HG02973 (cell line): ENCODE results near the gene IRAK2.

Experiments used
- ATAC-seq: cut with Tn5 transposase; IDR thresholded peaks from one replicate; pipeline ENCODE4 v1.9.1; 2021; ENCODE audit warnings: moderate library complexity; ENCODE audit not compliant: unreplicated experiment

Gene IRAK2

DNA sequence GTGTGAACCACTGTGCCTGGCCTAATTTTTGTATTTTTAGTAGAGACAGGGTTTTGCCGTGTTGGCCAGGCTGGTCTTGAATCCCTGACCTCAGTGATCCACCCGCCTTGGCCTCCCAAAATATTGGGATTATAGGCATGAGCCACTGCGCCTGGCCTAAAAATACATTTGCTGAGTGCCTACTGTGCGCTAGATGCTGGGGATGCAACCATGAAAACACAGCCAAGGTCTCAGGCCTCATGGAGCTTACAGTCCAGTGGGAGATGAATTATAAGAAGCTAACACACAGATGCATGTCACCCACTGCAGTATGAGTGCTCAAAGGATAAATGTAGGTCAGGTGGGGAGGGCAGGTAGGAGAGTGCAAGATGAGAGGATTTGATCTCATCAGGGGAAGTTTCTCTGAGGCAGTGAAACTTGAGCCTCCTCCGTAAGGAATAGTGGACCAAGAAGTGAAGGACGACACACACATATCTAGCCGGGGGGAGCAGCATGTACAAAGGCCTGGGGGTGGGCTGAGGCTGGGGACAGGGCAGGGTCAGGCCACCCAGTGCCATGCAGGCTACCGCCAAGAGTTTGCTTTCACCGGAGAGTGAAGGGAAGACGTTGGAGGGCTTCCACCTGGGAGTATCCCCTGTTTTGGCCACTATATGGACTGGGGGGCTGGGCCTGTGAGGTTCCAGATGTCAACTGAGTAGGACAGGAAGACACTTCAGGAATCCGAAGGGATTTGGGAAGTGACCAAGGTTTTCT lies 24.3 kb downstream of the IRAK2 start:
- ATAC-seq, result no peak

DNA sequence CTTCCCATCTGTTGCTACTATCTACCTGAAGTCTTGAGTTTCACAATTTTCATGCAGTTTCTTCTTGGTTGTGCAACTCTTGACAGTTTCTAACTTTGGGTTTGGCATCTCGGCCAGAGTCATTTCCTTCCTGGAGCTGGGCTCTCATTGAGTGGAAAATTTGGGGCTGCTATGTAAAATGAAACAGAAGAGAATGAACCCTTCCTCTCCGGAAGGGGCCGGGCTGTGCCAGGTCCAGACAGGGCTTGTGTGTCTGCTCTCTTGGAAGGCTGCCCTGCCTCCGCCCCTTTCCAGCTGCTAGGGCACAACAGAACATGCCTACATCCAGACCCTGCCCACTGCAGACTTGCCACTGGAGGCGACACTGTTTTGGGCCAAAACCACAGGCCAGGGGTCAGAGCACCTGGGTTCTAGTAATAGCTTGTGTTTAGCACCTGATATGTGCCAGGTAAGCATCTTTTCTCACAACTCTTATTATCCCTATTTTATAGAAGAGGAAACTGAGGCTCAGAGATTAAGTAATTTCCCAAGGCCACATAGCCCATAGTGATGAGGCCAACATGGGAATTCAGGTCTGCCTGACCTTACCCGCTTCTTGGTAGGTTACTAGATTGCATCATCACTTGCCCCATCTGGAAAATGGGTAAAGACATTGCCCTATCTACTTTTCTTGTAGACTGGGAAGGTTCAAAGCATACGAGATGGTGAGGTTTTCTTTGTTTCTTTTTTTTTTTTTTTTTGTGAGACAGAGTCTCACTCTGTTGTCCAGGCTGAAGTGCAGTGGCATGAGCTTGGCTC lies 25.0 kb downstream of the IRAK2 start:
- no peak for ATAC-seq

DNA sequence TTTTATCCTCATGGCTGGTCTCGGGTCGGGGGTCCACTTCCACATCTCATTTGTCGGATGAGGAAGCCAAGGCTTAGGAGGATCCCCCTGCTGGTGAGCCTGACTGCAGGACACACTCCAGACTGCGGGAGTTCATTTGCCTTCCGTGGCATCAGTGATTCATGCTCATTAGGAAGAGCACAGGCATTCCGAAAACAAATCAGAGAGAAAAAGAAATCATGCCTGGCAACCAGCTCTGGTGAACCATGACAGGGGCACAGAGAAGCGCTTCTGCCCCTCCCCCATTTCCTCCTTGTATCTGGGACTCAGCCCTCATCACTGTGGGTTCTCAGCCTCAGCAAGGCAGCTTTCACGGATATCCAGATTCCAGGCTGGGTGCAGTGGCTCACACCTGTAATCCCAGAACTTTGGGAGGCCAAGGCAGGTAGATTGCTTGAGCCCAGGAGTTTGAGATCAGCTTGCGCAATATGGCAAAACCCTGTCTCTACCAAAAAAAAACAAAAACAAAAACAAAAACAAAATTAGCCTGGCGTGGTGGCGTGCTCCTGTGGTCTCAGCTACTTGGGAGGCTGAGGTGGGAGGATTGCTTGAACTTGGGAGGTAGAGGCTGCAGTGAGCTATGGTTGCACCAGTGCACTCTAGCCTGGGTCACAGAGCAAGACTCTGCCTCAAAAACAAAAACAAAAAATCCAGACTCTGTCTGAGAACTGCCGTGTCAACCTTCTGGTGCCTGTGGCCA lies 28.4 kb downstream of the IRAK2 start:
- no peak for ATAC-seq

DNA sequence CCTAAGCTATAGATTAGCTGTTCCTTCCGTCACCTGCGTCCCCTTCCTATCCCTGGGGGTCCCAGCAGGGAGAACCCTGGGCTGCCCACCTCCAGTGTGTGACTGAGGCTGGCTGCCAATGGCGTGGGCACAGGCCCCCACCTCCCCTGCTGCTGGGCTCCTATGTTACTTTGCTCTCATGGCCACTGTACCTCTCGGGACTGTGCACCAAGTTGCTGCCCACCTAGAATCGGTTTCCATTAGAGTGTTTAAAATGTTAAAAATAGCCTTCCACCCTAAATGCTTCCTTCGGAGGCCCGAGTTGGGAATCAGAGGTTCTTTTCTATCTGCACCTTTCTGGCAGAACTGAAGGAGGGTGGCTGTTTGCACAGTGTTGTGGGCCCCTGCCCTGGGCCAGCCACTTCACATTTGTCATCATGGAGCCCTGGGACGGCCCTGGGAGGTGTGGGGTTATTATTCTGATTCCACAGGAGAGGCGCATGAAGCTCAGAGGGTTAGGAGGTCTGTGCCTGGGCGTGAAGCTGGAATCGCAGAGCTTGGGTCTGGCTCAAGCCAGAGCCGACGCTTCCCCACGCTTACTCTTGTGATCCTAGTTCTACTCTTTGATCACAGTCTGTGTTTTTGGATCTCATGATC lies 29.1 kb downstream of the IRAK2 start:
- ATAC-seq, result no peak

DNA sequence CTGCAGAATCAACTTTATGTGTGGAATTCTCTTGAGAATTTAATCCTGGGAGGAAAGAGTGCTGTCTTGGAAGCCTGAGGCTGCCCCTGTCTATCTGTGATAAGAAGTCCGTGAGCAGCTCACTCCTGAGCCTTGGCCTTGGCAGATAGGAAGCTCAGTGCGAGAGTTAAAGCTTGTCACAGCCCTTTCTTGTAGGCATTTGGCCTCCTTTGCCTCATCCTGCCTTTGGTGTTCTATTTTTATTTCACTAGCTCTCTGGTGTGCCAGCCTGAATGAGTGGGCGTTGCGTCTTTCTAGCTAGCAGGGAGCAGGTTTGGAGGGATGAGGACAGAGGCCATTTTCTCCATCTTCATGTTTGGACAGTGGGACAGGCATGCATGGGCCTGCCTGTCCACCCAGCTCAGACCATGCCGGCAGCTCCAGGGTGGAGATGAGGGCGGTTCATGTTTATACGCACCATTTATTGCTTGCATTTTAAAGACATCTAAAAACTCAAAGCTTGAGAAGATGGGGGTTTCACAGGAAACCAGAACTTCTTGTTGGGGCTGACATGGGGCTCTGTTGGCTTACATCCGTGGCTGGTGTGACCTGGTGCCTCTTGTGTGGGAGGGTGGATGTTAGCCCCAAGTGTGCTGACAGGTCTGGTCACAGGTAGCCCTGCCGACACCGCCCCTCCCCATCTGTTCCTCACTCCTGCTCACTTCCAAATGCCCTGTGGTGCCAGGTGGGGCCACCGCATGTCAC lies 29.8 kb downstream of the IRAK2 start:
- ATAC-seq, result no peak

DNA sequence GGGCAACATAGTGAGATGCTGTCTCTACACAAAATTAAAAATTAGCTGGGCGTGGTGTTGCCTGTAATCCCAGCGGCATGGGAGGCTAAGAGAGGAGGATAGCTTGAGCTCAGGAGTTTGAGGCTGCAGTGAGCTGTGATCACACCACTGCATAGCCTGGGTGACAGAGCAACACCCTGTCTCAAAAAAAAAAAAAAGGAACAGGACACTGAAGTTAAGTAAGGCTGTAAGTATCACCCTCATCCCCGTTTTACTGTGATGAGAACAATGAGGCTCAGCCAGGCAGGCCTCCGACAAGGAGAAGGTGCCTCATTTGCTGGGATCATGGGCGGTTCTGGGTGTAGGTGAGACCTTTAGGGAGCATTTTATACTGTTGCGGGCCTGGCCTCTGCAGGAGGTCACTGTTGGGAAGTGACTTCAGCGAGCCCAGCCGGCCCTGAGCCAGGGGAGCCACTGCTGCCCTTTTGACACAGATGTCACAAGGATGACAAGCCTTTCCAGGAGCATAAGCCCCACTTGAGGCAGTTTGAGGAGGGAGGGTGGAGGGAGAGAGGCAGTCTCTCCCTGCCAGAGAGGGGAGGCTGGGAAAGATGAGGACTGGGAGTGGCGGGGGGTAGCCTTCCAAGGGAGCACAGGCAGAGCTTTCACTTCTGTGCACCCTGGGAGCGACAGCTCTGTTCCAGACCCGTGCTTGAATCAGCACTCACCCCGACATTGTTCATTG lies 30.8 kb downstream of the IRAK2 start:
- ATAC-seq, result no peak

DNA sequence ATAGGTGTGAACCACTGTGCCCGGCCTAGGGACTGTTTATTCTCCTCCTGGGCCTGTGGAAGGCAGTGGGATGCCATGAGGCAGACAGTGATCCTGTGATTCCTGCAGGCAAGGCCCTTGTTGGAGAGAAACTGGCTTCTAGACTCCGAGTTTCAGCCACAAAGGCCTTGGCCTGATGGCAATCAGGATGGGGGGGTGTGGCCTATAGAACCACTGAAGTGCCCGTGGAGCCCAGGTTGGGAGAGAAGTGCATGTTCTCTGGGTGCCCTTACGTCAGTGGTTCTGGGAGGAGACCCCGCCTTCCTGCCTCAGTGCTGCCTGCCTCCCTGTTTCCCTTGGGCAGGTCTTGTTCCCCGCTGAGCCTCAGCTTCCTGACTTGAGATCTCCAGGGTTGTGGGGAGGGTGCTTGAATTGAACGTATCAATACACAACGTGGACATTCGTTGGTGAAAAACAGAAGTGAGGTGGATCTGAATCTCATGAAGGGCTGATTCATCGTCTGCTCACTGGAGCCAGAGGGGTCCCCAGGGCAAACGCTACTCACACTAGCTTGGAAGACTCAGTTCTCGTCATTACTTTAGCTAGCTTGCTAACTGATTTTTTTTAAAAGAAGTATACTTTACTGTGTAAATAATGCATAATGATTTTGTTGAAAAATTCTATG lies 31.8 kb downstream of the IRAK2 start:
- no peak for ATAC-seq

DNA sequence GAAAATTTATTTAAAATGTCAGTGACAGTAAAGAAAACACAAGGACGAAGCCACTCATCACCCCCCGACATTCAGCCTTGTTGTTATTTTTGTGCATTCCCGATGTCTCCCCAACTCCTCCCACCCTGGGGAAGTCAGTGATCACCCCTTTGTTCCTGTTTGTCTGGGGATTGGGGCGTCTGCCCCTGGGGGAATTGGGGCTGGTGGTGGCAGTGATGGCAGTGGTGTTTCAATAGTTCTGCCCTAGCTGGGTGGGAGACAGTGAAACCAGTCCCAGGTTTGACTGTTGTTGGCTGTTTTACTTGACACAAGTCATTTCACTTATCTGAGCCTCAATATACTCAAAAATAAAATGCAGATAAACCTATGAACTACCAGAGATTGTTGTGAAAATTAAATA lies 33.5 kb downstream of the IRAK2 start:
- no peak for ATAC-seq

DNA sequence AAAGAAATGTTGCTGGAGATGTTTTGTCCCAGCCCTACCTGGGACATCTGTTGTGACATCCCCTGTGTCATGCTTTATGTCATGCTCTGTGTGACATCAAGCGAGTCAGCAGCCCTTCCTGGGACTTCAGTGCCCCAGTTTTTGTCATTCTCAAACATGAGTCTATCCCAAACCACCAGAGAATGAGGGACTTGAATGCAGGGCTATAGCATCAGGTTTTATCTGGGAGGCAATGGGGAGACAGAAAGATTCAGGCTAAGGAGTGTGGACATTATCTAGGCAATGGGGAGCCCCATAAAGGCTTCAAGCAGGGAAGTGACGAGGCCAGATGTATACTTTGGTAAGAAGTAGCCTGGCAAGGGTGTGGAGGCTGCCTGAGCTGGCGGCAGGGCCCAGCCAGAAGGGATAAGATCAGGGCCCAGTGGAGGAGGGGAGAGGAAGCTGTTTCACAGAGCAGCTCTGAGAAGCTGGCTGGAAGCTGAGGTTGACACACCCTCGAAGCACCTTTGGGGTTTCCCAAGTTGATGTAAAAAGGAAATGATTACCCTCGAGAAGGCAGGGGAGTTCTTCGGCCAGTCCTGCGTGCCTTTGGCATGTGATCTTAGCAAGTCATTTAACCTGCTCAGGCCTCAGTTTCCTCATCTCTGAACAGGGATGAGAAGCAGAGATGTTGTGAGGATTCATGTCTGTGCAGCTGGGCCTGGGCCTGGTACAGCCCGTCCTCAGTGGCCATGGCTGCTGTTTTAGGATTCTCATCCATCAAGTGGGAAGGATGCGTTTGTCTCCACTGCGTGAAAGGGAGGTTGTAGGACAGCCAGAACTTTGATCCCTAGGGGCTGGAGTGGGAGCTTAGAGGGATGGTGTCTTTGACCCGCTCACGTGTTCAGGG lies 34.3 kb downstream of the IRAK2 start:
- ATAC-seq, result peak; percentile 73

DNA sequence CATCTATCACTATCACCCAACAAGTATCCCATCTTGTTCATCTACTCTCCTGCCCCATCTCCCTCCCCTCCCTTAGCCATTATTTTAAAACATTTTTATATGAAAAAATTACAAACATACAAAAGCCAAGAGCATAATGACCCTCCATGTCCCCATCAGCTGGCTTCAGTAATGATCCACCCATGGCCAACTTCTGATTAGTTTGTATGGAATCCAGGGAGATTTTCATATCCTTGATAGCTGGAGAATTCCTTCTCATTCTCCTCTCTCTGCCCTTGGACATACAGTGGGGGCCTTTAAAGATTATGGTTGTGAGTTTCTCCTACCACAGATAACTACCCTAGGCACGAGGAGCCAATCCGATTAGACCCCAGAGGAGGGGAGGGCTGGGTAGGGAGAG lies 40.2 kb downstream of the IRAK2 start:
- no peak for ATAC-seq

DNA sequence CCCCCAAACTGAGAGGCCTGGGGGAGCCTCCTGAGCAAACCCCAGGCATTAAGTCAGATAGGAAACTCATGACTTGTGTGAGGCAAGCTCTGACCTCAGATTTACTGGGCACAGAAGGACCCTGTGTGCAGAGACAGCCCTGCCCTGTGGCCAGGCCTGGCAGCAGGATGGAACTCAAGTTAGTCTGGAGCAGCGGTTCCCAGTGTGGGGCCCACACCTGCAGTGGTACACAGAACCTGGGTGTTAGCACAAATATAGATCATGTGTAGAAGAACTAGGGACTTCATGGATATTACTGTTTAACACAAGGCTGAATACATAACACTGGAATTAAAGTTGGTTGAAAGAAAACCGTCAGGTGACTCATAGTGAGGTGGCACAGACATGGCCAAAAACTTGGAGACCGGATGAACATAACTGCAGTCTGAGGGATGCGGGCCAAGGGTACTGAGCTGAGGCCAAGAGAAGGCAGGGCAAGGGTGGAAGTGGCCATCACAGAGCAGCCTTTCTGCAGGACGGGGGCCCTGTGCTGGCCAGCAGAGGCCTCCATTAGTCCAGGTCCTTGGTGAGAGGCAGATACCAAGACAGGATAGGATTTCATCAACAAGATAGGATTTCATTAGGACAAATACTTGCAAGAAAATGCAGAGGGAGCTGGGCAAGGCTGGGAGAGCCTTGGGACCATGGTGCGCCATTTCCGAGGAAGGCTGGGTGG lies 40.9 kb downstream of the IRAK2 start:
- no peak for ATAC-seq

DNA sequence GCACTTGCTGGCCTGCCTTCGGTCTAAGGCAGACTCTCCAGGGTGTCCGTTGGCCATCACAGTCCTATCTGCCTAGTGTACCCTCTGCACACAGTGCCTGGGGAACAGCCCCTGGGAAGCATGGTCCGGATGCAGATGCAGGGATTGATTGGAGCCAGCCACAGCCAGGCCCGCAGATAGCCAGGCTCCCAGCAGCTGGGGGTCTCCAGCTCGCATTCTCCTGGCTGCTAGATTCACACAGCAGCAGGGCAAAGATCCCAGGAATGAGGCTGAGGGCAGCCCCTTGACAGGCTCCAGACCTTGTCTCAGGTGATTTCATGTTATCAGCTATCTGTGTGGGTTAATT lies 41.4 kb downstream of the IRAK2 start:
- ATAC-seq, result no peak

DNA sequence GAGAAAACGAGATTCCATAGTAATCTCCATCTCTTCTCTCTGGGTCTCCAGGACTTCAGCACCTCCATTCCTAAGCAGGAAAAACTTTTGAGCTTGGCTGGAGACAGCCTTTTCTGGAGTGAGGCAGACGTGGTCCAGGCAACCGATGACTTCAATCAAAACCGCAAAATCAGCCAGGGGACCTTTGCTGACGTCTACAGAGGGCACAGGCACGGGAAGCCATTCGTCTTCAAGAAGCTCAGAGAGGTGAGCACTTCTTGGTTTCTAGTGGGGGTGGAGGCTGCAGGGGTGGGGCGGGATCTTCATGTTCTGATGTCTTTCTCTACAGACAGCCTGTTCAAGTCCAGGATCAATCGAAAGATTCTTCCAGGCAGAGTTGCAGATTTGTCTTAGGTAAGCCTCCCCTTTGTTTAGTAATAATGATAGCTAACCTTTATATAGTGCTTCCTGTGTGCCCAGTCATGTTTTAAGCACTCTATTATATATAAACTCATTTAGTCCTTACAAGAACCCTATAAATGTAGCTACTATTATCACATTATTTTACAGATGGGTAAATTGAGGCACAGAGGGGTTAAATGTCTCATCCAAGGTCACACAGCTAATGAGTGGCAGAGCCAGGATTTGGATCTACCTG lies 48.6 kb downstream of the IRAK2 start:
- no peak for ATAC-seq

DNA sequence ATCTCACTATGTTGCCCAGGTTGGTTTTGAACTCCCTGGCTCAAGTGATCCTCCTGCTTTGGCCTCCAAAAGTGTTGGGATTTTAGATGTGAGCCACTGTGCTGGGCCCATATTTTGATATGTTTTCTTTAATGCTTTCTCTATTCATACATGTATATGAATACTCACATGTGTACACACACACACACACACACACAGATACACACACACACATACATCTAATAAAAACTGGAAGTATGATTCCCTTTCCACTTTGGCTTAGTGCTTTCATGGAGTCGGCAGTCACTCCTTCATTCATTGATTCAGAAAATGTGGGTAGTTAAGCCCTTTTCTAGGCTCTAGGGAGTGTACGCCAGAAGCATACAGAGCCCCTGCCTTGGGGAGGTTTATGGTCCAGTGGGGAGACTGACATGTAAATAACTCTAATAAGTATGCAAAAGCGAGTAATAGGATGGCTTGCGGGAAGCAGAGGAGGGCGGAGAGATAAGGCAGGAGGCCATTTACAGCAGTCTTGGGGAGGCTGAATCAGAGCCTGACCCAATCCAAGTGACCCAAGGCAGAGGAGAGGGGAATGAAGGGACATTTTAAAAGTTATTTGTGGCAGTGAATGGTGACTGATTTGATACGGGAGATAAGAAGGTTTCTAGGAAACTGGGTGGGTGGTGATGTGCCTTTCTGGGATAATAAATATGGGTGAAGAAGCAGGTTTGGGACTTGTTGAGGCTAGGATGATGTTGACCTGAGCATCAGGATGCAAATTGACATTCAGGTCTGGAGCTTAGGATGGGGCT lies 51.1 kb downstream of the IRAK2 start:
- no peak for ATAC-seq

DNA sequence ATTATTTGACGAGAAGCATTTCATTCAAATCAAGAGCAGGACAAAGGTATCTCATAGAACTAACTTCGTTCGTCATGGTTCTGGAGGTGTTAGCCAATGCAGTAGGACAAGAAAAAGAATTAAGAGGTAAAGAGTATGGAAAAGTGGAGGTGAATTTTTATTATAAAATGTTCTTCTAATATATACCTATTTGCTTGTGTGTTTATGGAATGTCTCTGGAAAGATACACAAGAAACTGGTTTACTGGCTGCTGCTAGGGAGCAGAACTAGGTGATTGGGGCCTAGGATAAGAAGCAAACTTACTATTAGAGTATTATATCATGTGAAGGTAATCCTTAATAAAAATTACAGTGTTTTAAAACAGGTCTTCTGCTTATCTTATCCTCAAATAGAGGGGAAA lies 52.6 kb downstream of the IRAK2 start:
- no peak for ATAC-seq

DNA sequence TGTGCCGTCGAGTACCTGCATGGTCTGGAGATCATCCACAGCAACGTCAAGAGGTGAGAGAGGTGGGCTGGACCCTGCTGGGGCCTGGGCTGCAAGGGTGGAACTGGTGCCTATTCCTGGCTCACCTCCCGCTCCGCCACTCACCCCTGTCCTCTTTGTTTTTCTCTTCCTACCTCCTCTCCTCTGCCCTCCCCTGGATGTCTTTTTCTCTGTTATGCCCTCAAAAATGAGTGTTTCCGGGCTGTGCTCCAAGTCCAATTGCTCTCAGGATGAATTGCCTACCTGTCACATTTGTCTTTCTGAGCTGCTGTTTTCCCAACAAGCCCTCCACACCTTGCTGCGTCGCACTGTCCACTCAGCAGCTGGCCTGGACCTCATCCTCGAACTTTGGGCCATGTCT lies 55.0 kb downstream of the IRAK2 start:
- no peak for ATAC-seq
